Keratinocyte (primary cell): ENCODE measurements around the gene ALG14. TPM values are rescaled to one million over a fixed set of nuclear protein-coding genes. Genes with fewer than 3 reads are reported as not detected.
"Not testable (repeated sequence)": the region's sequence is repeated elsewhere in the genome, so short reads cannot be mapped to it uniquely, and the experiment has no call there.

Experiments used
- DNase-seq: peaks from one replicate; pipeline ENCODE4 v3.0.0-alpha.2; 2011; ENCODE audit warnings: low read depth, missing footprints, low spot score
- FAIRE-seq: peaks from 2 replicates; lab custom pipeline; 2011; peaks lifted over from hg19 to GRCh38; lab: Jason Lieb, UNC
- H2AFZ ChIP-seq: 2 replicates; pipeline ENCODE4 v1.6.0; 2012; ENCODE audit warnings: low read length, control low read depth, inconsistent platforms; ENCODE audit not compliant: control insufficient read depth
- H3K27ac ChIP-seq: 2 replicates; pipeline ENCODE4 v1.5.1; 2011; ENCODE audit warnings: low read length; ENCODE audit not compliant: control insufficient read depth, insufficient read depth
- H3K27me3 ChIP-seq: 3 replicates; pipeline ENCODE4 v1.6.0; 2011; ENCODE audit warnings: low read length; ENCODE audit not compliant: control insufficient read depth, insufficient read depth; ENCODE audit errors: extremely low read depth
- H3K36me3 ChIP-seq, 2 experiments: 2 replicates in 1 of 2; 3 replicates in 1 of 2; pipeline ENCODE4 v1.5.1; 2011; ENCODE audit warnings: low read length in 2 of 2, mild to moderate bottlenecking in 1 of 2; ENCODE audit not compliant: control insufficient read depth in 2 of 2, insufficient read depth in 2 of 2; ENCODE audit errors: extremely low read depth in 1 of 2
- H3K4me1 ChIP-seq: 3 replicates; pipeline ENCODE4 v1.5.1; 2011; ENCODE audit warnings: low read length; ENCODE audit not compliant: control insufficient read depth, insufficient read depth; ENCODE audit errors: extremely low read depth
- H3K4me2 ChIP-seq: 3 replicates; pipeline ENCODE4 v1.6.0; 2011; ENCODE audit warnings: low read depth, low read length; ENCODE audit not compliant: control insufficient read depth, insufficient read depth; ENCODE audit errors: extremely low read depth
- H3K4me3 ChIP-seq, 3 experiments: fragments of 200-600 bp in 1 of 3; sonication (generic) in 1 of 3; 2 replicates in 2 of 3; 3 replicates in 1 of 3; pipeline ENCODE4 v1.5.1; 2011 to 2016; ENCODE audit warnings: low read length in 3 of 3, mild to moderate bottlenecking in 3 of 3, control low read depth in 2 of 3, inconsistent platforms in 1 of 3, low read depth in 1 of 3, mixed read lengths in 1 of 3, mixed run types in 1 of 3, moderate library complexity in 1 of 3; ENCODE audit not compliant: control insufficient read depth in 2 of 3, insufficient read depth in 2 of 3; ENCODE audit errors: extremely low read depth in 1 of 3
- H3K79me2 ChIP-seq: 2 replicates; pipeline ENCODE4 v1.6.0; 2012; ENCODE audit warnings: low read length; ENCODE audit not compliant: control insufficient read depth, insufficient read depth
- H3K9ac ChIP-seq: 3 replicates; pipeline ENCODE4 v1.6.0; 2011; ENCODE audit warnings: low read length; ENCODE audit not compliant: control insufficient read depth, insufficient read depth; ENCODE audit errors: extremely low read depth
- H3K9me1 ChIP-seq: 3 replicates; pipeline ENCODE4 v1.6.0; 2011; ENCODE audit warnings: low read length; ENCODE audit not compliant: control insufficient read depth, insufficient read depth; ENCODE audit errors: extremely low read depth
- H3K9me3 ChIP-seq: 2 replicates; pipeline ENCODE4 v1.5.1; 2012; ENCODE audit warnings: low read depth, low read length; ENCODE audit not compliant: control insufficient read depth
- H4K20me1 ChIP-seq: 3 replicates; pipeline ENCODE4 v1.6.0; 2011; ENCODE audit warnings: low read length; ENCODE audit not compliant: control insufficient read depth, insufficient read depth; ENCODE audit errors: extremely low read depth
- CTCF ChIP-seq, 3 experiments: IDR thresholded peaks in 1 of 3; conservative IDR thresholded peaks in 1 of 3; optimal IDR thresholded peaks in 1 of 3; 2 replicates in 2 of 3; 3 replicates in 1 of 3; pipeline versions ENCODE3 to v1.5.1; 2011; ENCODE audit warnings: low read length in 3 of 3, mild to moderate bottlenecking in 3 of 3, moderate library complexity in 2 of 3, control low read depth in 1 of 3, inconsistent platforms in 1 of 3; ENCODE audit not compliant: insufficient read depth in 2 of 3; ENCODE audit errors: extremely low read depth in 1 of 3
- EZH2 ChIP-seq: IDR thresholded peaks from one replicate; pipeline ENCODE4 v1.6.1; 2012; ENCODE audit warnings: inconsistent platforms, mild to moderate bottlenecking, low read length, moderate library complexity
- dilution Hi-C: fragments of 300-500 bp; cut with MboI; formaldehyde crosslinking; loops from one replicate; pipeline ENCODE4 v1.7.0; 2020; ENCODE audit warnings: low sequenced_read_pairs; ENCODE audit not compliant: extremely low pct_ligation_motif_present
- polyA plus RNA-seq, 5 experiments: library from polyadenylated mRNA; depleted of rRNA in 3 of 5; stranded (reverse) in 3 of 5; stranded (forward) in 1 of 5; unstranded in 1 of 5; fragments of >200 nt; gene quantifications; 1 replicate in 1 of 5; 2 replicates in 3 of 5; 3 replicates in 1 of 5; pipeline versions ENCODE4 v1.2.1 to v1.2.3, GENCODE V29; 2011 to 2012; ENCODE audit warnings: missing spikeins in 2 of 5, low read depth in 1 of 5, low replicate concordance in 1 of 5

The ALG14 gene
- polyA plus RNA-seq, 1 donor (not counting 4 experiments of a cell fraction or from before 2014, with no cell fraction given), result 4.6 TPM

- no peak for TF ChIP-seq EZH2
- TF ChIP-seq CTCF (optimal IDR thresholded peaks at IDR 0.05 in 1 of 3, IDR thresholded peaks at IDR 0.05 in 1 of 3, conservative IDR thresholded peaks at IDR 0.05 in 1 of 3; ENCODE audit: extremely low read depth in 1 of 3, insufficient read depth in 2 of 3, low read length in 3 of 3), result no peak
- H4K20me1 ChIP-seq, result no peaks in the 10 kb centered on the region
- H3K4me3 ChIP-seq, result no peak overlapping the region
- no peak overlapping the region for H3K9ac ChIP-seq
- H3K9me3 ChIP-seq, result no peaks in the 10 kb centered on the region
- no peak for FAIRE-seq
- H3K4me2 ChIP-seq, result no peak overlapping the region
- no peaks in the 10 kb centered on the region for H3K9me1 ChIP-seq
- H3K4me1 ChIP-seq, result peaks cover 5% of the 10 kb centered on the region
- dilution Hi-C loops, result no loop called here
- no peak overlapping the region for H3K27ac ChIP-seq
- no peaks in the 10 kb centered on the region for H3K79me2 ChIP-seq
- no peak overlapping the region for H2AFZ ChIP-seq
- H3K27me3 ChIP-seq, result no peaks in the 10 kb centered on the region
- no peaks in the 10 kb centered on the region for H3K36me3 ChIP-seq
- no peak for DNase-seq
These were observed 74.0 kb downstream of the ALG14 start for GRCh38 chr1:94998748-94999147.

- no peaks in the 10 kb centered on the region for H3K9me1 ChIP-seq
- no peak overlapping the region for H3K27ac ChIP-seq
- H3K4me3 ChIP-seq, result no peak overlapping the region
- H3K79me2 ChIP-seq, result no peaks in the 10 kb centered on the region
- H3K4me1 ChIP-seq, result peaks cover 5% of the 10 kb centered on the region
- TF ChIP-seq EZH2, result no peak
- TF ChIP-seq CTCF (optimal IDR thresholded peaks at IDR 0.05 in 1 of 3, IDR thresholded peaks at IDR 0.05 in 1 of 3, conservative IDR thresholded peaks at IDR 0.05 in 1 of 3; ENCODE audit: extremely low read depth in 1 of 3, insufficient read depth in 2 of 3, low read length in 3 of 3), result no peak
- no peak for DNase-seq
- H3K27me3 ChIP-seq, result no peaks in the 10 kb centered on the region
- no peaks in the 10 kb centered on the region for H3K36me3 ChIP-seq
- no peaks in the 10 kb centered on the region for H3K9me3 ChIP-seq
- H4K20me1 ChIP-seq, result no peaks in the 10 kb centered on the region
- no peak overlapping the region for H3K9ac ChIP-seq
- dilution Hi-C loops, result no loop called here
- no peak overlapping the region for H3K4me2 ChIP-seq
- H2AFZ ChIP-seq, result no peak overlapping the region
- FAIRE-seq, result no peak
These were observed 74.6 kb downstream of the ALG14 start for GRCh38 chr1:94998114-94998513.

DNA sequence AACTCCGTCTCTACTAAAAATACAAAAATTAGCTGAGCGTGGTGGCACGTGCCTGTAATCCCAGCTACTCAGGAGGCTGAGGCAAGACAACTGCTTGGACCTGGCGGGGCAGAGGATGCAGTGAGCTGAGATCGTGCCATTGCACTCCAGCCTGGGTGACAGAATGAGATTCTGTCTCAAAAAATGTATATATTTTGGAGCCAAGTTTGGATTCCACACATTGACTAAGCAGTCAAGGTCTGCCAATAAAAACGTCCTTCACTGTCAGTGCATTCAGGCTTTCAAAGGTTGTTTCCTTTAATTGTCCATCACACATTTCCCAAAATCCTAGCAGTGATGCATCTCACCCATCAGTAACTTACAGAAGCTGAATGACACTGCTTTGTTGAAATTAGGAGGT is 77.2 kb downstream of the ALG14 start:
- H3K36me3 ChIP-seq, H3K79me2 ChIP-seq, H2AFZ ChIP-seq, H3K4me1 ChIP-seq, H3K9me1 ChIP-seq, H3K4me2 ChIP-seq, H3K9me3 ChIP-seq, DNase-seq, H3K27ac ChIP-seq, FAIRE-seq, H4K20me1 ChIP-seq, H3K27me3 ChIP-seq, H3K9ac ChIP-seq, dilution Hi-C loops, H3K4me3 ChIP-seq: not testable (repeated sequence)
